SH-SY5Y (cell line): ENCODE results near the gene CHKA.

ENCODE experiments used
- GATA2 ChIP-seq: IDR thresholded peaks from 2 replicates; pipeline ENCODE4 v1.6.1; 2011; ENCODE audit warnings: mild to moderate bottlenecking, low read depth, low read length
- GATA3 ChIP-seq: IDR thresholded peaks from 2 replicates; pipeline ENCODE4 v1.6.1; 2011; ENCODE audit warnings: low read depth, mild to moderate bottlenecking, low read length, moderate library complexity

The CHKA gene

GRCh38 chr11:68032997-68033707 is 88.0 kb downstream of the CHKA start:
- TF ChIP-seq GATA3 (no peak), GATA2 (no peak)

DNA sequence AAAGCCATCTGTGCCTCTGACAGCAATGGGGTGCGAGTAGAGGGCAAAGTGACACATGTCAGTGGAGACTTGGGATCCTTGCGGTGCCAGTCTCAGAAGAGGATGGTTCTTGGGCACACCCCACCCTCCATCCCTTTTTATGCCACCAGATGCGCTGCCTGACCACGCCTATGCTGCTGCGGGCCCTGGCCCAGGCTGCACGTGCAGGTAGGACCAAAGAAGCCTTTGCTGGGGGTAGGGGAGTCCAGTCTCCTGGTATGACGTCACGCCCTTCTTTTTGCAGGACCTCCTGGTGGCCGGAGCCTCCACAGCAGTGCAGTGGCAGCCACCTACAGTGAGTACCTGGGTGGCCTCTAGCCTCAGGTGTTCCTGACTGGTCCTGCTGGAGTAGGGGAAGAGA is 89.2 kb downstream of the CHKA start:
- TF ChIP-seq GATA2: no peak
- TF ChIP-seq GATA3: no peak

DNA sequence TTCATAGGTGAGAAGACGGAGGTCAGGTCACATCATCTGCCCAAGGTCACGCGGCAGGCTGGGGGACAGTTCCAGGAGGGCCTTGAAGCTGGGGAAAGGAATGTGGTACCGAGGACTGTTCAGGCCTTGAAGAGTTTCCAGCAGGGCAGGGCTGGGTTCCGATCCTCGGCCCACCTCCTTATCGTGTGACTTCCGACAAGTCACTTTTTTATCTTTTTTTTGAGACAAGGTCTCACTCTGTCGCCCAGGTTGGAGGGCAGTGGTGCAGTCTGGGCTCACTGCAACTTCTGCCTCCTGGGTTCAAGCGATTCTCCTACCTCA is 90.1 kb downstream of the CHKA start:
- TF ChIP-seq GATA2 (no peak), GATA3 (no peak)

DNA sequence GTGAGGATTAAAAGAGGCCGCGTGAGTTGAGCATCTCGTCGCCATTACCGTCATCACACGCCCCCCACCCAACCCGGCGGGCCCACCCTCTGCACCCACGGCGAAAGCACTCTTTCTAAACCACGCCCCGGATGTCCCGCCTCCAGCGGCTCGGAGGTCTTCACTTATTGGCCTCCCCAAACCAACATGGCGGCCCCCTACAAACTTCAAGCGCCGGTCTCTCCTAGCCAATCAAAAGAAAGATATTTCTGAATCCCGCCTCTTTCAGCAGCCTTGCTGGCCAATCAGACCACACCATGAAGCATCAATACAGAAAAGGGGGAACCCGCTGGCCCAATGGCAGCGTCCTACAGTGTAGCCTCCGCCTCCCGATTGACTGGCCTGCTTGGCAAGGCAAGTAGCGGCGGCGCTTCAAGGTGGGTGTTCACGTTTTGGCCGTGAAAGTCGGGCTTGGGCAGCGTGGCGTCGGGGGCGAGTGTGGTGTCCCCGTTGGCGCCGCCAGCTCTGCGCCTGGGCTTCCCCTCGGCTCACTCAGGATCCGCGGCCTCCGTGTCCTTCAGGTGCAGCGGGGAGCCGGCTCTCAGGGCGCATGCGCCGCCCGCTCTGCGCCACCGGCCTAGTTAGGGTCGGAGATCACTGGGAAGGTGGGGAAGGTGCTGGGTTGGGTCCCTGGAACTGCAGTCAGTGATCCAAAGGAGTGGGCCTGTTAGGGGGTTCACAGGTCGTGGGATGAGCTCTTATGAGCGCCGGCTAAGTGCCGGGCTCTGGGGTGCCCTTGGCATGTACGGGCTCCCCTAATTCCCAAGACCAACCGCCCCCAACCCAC is 90.7 kb downstream of the CHKA start, which contains the start of gene NDUFS8:
Gene NDUFS8, plus strand, starts transcription at position 364 of the 826 bp plus-strand sequence. CDS start 1,471 bp downstream, outside the sequence.
- TF ChIP-seq GATA2 (no peak), GATA3 (no peak)

DNA sequence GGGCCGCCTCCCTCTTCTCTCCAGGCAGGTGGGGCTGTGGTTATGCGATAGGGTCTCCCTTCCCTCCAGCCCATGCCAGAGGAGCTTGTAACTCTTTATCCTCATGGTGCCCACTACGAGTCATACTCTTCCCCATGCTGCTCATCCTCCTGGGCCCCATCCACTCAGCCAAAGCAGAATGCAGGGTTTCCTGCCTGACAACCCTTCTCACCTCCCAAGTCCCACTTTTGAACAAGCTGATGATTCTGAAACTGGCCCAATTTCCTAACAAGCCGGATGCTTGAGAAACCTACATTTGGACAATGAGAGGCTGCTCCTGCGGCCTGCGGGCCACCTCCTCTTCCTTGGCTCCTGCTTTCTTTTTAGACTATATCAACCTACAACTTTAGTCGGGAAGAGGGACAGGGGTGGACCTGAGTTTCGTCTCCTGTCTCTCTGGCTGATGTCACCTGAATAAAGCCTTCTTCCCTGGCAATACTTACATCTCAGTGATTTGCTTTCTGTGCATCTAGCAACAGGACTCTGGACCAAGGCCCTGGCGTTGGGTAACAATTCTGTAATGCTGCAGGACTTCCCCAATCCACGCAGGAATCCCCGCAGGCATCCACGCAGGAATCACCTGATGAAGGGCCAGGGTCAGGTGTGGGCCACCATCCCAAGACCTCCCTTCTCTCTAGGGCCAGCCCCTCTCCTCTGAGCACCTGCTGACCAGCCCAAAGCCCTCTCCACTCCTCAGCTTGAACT is 92.2 kb downstream of the CHKA start:
- TF ChIP-seq GATA2 (no peak), GATA3 (no peak)

DNA sequence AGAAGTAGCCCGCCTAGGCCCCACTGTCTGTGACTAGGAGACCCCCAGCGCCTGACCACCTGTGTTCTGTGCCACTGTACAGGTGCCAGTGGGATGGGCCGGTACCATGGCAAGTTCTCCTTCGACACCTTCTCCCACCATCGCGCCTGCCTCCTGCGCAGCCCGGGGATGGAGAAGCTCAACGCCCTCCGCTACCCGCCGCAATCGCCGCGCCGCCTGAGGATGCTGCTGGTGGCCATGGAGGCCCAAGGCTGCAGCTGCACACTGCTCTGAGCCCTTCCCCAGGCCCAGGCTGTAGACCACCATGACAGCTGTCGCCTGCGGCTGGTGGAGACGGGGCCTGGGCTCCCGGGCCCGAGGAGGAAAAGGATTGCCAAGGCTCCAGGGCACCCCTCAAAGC is 93.5 kb downstream of the CHKA start:
- no peak for TF ChIP-seq GATA2
- no peak for TF ChIP-seq GATA3

DNA sequence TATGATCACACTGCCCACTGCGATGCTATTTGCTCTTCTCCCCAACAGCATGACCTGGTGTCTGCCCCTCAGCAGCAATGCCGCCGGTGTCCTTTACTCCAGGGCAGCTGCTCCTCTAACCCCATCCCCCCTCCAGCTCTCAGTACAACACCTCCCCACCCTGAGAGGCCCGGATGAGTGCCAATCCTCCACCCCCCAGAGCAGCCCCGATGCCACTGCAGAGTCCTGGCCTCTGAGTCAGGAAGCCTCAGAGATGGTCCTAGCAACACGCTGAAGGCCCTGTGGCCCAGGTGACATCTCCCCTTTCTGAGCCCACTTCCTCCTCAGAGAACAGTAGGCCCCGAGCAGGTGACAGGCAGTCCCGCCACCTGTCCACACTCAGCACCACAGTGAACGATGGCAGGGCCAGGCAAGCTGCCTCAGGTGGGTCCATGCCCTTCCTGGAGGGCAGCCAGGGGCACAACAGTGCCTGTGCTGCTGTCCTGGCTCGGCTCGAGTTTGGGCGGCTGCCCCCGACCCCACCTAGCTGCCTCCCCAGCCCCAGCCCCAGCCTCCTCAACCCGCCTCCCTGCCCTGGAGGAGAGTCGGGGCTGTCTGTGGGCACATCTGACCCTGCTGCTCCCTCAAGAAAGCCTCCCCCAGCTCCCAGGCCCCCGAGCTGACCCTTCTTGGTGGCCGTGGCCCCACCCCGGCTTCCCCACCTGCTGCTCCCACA is 94.6 kb downstream of the CHKA start:
- TF ChIP-seq GATA3 (no peak), GATA2 (no peak)

GRCh38 chr11:68025047-68025446 is 96.1 kb downstream of the CHKA start:
- TF ChIP-seq GATA2 (no peak), GATA3 (no peak)

GRCh38 chr11:68024508-68024907 is 96.7 kb downstream of the CHKA start:
- TF ChIP-seq GATA3: no peak
- no peak for TF ChIP-seq GATA2

- TF ChIP-seq GATA3 (no peak), GATA2 (no peak)
Measured at GRCh38 chr11:68022531-68022930, 98.7 kb downstream of the CHKA start.

GRCh38 chr11:68021167-68021787 is 99.9 kb downstream of the CHKA start:
- TF ChIP-seq GATA3 (no peak), GATA2 (no peak)

GRCh38 chr11:68020575-68020974 is 100.6 kb downstream of the CHKA start:
- TF ChIP-seq GATA2 (no peak), GATA3 (no peak)

DNA sequence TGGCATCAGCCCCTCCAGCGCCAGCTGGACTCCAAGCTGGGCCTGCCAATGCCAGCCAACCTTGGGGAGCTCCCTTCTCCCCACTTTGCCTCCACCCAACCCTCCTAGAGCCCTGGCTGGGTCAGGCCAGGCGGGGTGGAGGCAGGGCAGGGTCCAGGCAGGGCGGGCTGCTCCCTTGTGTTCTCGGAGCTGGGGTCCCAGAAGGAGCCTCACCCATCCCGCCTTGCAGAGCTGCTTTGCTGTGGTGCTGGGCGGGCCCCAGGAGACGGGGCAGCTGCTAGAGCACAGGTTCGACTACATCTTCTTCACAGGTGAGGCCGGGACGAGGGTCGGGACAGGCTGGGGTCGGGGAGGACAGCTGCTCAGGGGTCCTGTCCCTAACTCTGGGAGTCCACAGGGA is 101.7 kb downstream of the CHKA start:
- TF ChIP-seq GATA2: no peak
- no peak for TF ChIP-seq GATA3

DNA sequence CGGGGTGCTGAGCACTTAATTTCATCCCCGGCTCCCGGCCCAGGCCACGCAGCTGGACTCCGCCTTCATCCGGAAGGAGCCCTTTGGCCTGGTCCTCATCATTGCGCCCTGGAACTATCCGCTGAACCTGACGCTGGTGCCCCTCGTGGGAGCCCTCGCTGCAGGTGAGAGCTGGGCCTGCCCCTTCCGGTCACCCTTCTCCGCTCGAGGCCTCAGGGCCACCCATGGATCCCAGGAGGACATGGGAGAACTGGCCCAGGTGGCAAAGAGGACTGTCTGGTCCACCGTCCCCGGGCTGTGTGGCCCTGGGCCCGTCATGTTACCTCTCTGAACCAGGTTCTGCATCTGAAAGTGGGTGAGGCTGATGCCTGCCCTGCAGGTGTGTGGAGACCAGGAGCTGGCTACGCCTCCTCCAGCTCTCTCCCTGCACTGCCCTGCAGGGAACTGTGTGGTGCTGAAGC is 102.4 kb downstream of the CHKA start:
- TF ChIP-seq GATA3 (no peak), GATA2 (no peak)
